PC-3 (cell line): ENCODE results near the gene SSH3. TPM values are rescaled to one million over a fixed set of nuclear protein-coding genes. Genes with fewer than 3 reads are reported as not detected.

Source experiments
- ATAC-seq: fragments of 200-7000 bp; cut with Tn5 transposase; 2 replicates; pipeline ENCODE4 v1.9.1; 2020; ENCODE audit warnings: mild to moderate bottlenecking, moderate library complexity
- BruUV-seq: library from RNA; stranded (reverse); fragments of 400-500 nt; replicated peaks from 2 replicates; lab custom pipeline; 2021; lab: Mats Ljungman, UMichigan
- CTCF ChIA-PET: fragments of 300-600 bp; sonication (Branson Sonifier 250); formaldehyde crosslinking; loops from one replicate; lab custom pipeline; 2022; ENCODE audit warnings: antibody characterized with exemption; lab: Charles Lee
- POLR2A ChIA-PET: fragments of 300-600 bp; sonication (Branson Sonifier 250); formaldehyde crosslinking; loops from one replicate; lab custom pipeline; 2022; ENCODE audit warnings: antibody characterized with exemption; ENCODE audit not compliant: unreplicated experiment; lab: Charles Lee
- DNase-seq: peaks from one replicate; pipeline ENCODE4 v3.0.0-alpha.2; 2015
- H2AFZ ChIP-seq: fragments of 300-600 bp; sonication (generic); 2 replicates; pipeline ENCODE4 v1.6.0; 2016; ENCODE audit warnings: antibody characterized with exemption, low read length
- H3F3A ChIP-seq: fragments of 300-600 bp; sonication (generic); one replicate; pipeline ENCODE4 v1.6.0; 2017; ENCODE audit warnings: antibody characterized with exemption, low read length, control low read depth, mild to moderate bottlenecking; ENCODE audit not compliant: unreplicated experiment
- H3K27ac ChIP-seq: fragments of 300-600 bp; sonication (generic); 2 replicates; pipeline ENCODE4 v1.5.1; 2016; ENCODE audit warnings: mild to moderate bottlenecking, low read length
- H3K27me3 ChIP-seq: fragments of 300-600 bp; sonication (generic); 2 replicates; pipeline ENCODE4 v1.6.1; 2016; ENCODE audit warnings: low read length, mixed read lengths
- H3K36me3 ChIP-seq: fragments of 300-600 bp; sonication (generic); 2 replicates; pipeline ENCODE4 v1.6.1; 2016; ENCODE audit warnings: low read depth, mixed run types, low read length, mixed read lengths
- H3K4me1 ChIP-seq: fragments of 300-600 bp; sonication (generic); 2 replicates; pipeline ENCODE4 v1.5.1; 2016; ENCODE audit warnings: low read length; ENCODE audit not compliant: insufficient read depth
- H3K4me2 ChIP-seq: fragments of 300-600 bp; sonication (generic); 2 replicates; pipeline ENCODE4 v1.6.0; 2016; ENCODE audit warnings: low read length
- H3K4me3 ChIP-seq: fragments of 300-600 bp; sonication (generic); 2 replicates; pipeline ENCODE4 v1.5.1; 2016; ENCODE audit warnings: mild to moderate bottlenecking, low read length, mixed read lengths
- H3K79me2 ChIP-seq: fragments of 300-600 bp; sonication (generic); 2 replicates; pipeline ENCODE4 v1.6.1; 2017; ENCODE audit warnings: low read length, mixed read lengths
- H3K9ac ChIP-seq: fragments of 300-600 bp; sonication (generic); 2 replicates; pipeline ENCODE4 v1.6.0; 2016; ENCODE audit warnings: mild to moderate bottlenecking, low read length
- H3K9me2 ChIP-seq: fragments of 300-600 bp; sonication (generic); replicated peaks from 2 replicates; pipeline ENCODE4 v1.6.1; 2016; ENCODE audit warnings: mixed run types, low read length, mixed read lengths
- H3K9me3 ChIP-seq: fragments of 300-600 bp; sonication (generic); 2 replicates; pipeline ENCODE4 v1.6.1; 2016; ENCODE audit warnings: low read length, mixed read lengths
- H4K20me1 ChIP-seq: fragments of 300-600 bp; sonication (generic); 2 replicates; pipeline ENCODE4 v1.6.1; 2016; ENCODE audit warnings: low read length, mixed read lengths
- EZH2 ChIP-seq: fragments of 300-600 bp; sonication (generic); IDR thresholded peaks from one replicate; pipeline ENCODE4 v1.6.1; 2017; ENCODE audit warnings: antibody characterized with exemption, mild to moderate bottlenecking, low read length; ENCODE audit not compliant: unreplicated experiment
- EZH2phosphoT487 ChIP-seq: fragments of 300-600 bp; sonication (generic); IDR thresholded peaks from 2 replicates; pipeline ENCODE4 v1.6.1; 2018; ENCODE audit warnings: mild to moderate bottlenecking, antibody characterized with exemption, low read length, borderline replicate concordance
- intact Hi-C: fragments of 100-400 bp; cut with micrococcal nuclease; formaldehyde crosslinking; loops from 2 replicates; pipeline ENCODE4 v1.9.0; 2023
- total RNA-seq: library from RNA; depleted of rRNA; stranded (reverse); fragments of >200 nt; gene quantifications from 2 replicates; pipeline ENCODE4 v1.2.3, GENCODE V29; 2014
- TF ChIP-seq, protein P1 (sequence below): fragments of 300-600 bp; sonication (generic); conservative IDR thresholded peaks from 2 replicates; pipeline ENCODE4 v1.5.1; 2017; ENCODE audit warnings: antibody characterized with exemption, low read depth, mild to moderate bottlenecking, low read length

SSH3 gene
- total RNA-seq, 1 experiment from 2014 or later: 35.1 TPM

DNA sequence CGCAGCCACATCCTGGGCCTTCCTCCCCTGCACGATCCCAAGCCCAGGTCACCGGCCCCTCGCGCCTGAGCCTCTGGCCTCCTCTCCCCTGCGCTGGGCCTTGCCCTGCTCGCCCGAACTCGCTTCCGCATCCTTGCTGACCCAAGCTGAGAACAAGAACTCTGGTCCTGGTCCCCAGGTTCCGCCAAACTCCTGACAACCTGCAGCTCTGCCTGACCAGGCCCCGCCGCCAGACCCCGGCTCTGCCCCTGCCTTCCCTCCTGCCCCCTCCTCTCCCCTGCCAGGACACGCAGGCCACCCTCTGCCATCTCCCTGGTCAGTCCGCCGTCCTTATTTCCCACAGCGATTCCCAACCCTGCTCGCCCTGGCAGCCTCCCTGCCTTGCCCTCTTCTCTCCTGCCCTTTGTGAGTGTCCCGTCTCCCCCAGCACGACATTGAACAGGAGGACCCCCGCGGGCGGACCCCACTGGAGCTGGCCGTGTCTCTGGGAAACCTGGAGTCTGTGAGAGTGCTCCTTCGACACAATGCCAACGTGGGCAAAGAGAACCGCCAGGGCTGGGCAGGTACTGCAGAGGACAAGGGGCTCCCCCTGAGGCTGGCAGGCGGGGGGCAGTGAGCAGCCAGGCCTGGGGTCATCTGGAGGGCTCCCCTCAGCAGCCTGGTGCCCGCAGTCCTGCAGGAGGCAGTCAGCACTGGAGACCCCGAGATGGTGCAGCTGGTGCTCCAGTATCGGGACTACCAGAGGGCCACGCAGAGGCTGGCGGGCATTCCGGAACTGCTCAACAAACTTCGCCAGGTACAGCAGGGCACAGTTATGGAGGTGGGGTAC, 13.5 kb upstream of the SSH3 start:
- intact Hi-C loops: no loop called here
- peak overlapping the region; percentile 52; the same call in 1 of the 2 replicates for H2AFZ ChIP-seq
- TF ChIP-seq EZH2phosphoT487: no peak
- TF ChIP-seq, protein P1, sequence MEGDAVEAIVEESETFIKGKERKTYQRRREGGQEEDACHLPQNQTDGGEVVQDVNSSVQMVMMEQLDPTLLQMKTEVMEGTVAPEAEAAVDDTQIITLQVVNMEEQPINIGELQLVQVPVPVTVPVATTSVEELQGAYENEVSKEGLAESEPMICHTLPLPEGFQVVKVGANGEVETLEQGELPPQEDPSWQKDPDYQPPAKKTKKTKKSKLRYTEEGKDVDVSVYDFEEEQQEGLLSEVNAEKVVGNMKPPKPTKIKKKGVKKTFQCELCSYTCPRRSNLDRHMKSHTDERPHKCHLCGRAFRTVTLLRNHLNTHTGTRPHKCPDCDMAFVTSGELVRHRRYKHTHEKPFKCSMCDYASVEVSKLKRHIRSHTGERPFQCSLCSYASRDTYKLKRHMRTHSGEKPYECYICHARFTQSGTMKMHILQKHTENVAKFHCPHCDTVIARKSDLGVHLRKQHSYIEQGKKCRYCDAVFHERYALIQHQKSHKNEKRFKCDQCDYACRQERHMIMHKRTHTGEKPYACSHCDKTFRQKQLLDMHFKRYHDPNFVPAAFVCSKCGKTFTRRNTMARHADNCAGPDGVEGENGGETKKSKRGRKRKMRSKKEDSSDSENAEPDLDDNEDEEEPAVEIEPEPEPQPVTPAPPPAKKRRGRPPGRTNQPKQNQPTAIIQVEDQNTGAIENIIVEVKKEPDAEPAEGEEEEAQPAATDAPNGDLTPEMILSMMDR: no peak
- TF ChIP-seq EZH2: no peak
- H3K79me2 ChIP-seq: peaks cover 42% of the 10 kb centered on the region
- ATAC-seq: peak; percentile 19
- BruUV-seq: TSS peak; percentile 8
- H3K4me2 ChIP-seq: peak overlapping the region; percentile 88
- no peaks in the 10 kb centered on the region for H3F3A ChIP-seq
- no peaks in the 10 kb centered on the region for H3K27me3 ChIP-seq
- peak overlapping the region; percentile 85 for H3K4me3 ChIP-seq
- peaks cover 4% of the 10 kb centered on the region; the same call in 1 of the 2 replicates for H4K20me1 ChIP-seq
- POLR2A ChIA-PET: no interaction called here
- H3K4me1 ChIP-seq: peaks cover 44% of the 10 kb centered on the region
- CTCF ChIA-PET: no interaction called here
- H3K36me3 ChIP-seq: peaks cover 26% of the 10 kb centered on the region
- DNase-seq: peak; percentile 28
- H3K9me3 ChIP-seq: no peaks in the 10 kb centered on the region
- H3K9me2 ChIP-seq: no peaks in the 10 kb centered on the region
- H3K27ac ChIP-seq: peak overlapping the region; percentile 21
- peak overlapping the region; percentile 86 for H3K9ac ChIP-seq

DNA sequence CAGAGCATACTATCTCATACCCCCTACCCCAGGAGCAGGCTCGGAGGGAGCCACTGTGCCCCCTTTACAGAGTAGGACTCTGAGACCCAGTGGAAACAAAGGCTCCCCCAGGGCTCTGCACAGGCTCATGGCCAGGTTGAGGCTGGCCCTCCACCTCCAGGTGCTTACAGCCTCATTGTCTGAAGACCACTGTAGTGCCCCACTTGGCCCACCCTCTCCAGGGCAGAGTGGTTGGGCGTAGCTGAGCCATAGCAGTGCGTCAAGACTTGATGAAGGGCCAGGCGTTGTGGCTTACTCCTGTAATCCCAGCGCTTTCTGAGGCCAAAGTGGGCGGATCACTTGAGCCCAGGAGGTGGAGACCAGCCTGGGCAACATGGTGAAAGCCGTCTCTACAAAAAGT, 12.5 kb upstream of the SSH3 start:
- Histone ChIP-seq H3K9me2 (no peaks in the 10 kb centered on the region), H3K4me2 (peak overlapping the region; percentile 88; the same call in 1 of the 2 replicates), H3K79me2 (peaks cover 47% of the 10 kb centered on the region), H4K20me1 (peaks cover 4% of the 10 kb centered on the region; the same call in 1 of the 2 replicates), H3K27me3 (no peaks in the 10 kb centered on the region), H3K4me3 (no peak overlapping the region; the same call in 1 of the 2 replicates), H3K36me3 (peaks cover 30% of the 10 kb centered on the region), H2AFZ (no peak overlapping the region), H3K27ac (no peak overlapping the region), H3K9ac (no peak overlapping the region), H3K9me3 (peaks cover 3% of the 10 kb centered on the region), H3K4me1 (peaks cover 44% of the 10 kb centered on the region), H3F3A (no peaks in the 10 kb centered on the region)
- CTCF ChIA-PET: no interaction called here
- TF ChIP-seq EZH2: no peak
- POLR2A ChIA-PET: no interaction called here
- intact Hi-C loops: no loop called here
- ATAC-seq (no peak), DNase-seq (no peak)
- no TSS peak for BruUV-seq

DNA sequence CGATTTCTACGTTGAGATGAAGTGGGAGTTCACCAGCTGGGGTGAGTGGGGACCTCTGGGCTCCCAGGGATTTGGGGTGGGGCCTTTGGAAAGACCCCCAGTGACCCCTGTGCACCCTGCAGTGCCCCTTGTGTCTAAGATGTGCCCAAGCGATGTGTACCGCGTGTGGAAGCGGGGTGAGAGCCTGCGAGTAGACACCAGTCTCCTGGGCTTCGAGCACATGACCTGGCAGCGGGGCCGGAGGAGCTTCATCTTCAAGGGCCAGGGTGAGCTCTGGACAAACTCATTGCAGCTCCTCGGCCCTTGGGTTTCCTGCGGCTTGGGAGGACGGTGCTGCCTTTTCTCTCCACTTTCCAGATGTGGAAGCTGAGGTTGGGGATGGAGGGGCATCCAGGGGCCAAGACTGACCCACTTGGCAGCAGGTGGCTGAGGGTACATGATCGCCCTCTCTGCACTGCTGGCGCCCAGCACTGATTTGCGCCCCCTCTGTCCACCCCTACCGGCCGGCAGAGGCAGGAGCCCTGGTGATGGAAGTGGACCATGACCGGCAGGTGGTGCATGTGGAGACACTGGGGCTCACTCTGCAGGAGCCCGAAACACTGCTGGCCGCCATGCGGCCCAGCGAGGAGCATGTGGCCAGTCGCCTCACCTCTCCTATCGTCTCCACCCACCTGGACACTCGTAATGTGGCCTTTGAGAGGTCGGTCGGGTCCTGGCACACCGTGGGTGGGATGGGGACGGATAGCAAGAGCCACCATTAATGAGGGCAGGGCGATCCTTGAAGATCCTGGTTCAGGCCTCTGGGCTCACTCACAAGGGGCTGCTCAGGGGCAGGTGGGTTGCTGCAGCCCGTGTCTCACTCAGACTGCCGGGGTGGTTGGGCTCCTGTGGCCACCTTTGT, 11.6 kb upstream of the SSH3 start:
- H3K4me1 ChIP-seq: peaks cover 44% of the 10 kb centered on the region
- peaks cover 9% of the 10 kb centered on the region for H3K9me3 ChIP-seq
- DNase-seq (no peak), ATAC-seq (no peak)
- peaks cover 4% of the 10 kb centered on the region; the same call in 1 of the 2 replicates for H4K20me1 ChIP-seq
- H3F3A ChIP-seq: no peaks in the 10 kb centered on the region
- peaks cover 56% of the 10 kb centered on the region for H3K79me2 ChIP-seq
- ChIA-PET POLR2A (no interaction called here), CTCF (no interaction called here)
- H3K4me3 ChIP-seq: no peak overlapping the region
- BruUV-seq: no TSS peak
- H3K36me3 ChIP-seq: peaks cover 39% of the 10 kb centered on the region
- TF ChIP-seq, protein P1: no peak
- no peak for TF ChIP-seq EZH2phosphoT487
- TF ChIP-seq EZH2: no peak
- H3K27me3 ChIP-seq: no peaks in the 10 kb centered on the region
- H3K4me2 ChIP-seq: peak overlapping the region; percentile 46
- peak overlapping the region; percentile 76 for H3K27ac ChIP-seq
- no peaks in the 10 kb centered on the region for H3K9me2 ChIP-seq
- no peak overlapping the region for H3K9ac ChIP-seq
- intact Hi-C loops: no loop called here
- H2AFZ ChIP-seq: no peak overlapping the region
